WTC11 (cell line): ENCODE results near the gene TRA2A. TPM values are rescaled to one million over a fixed set of nuclear protein-coding genes. Genes with fewer than 3 reads are reported as not detected.
A peak's percentile ranks its signal among the peaks of the same experiment; 100 is the strongest.

Experiments used
- ATAC-seq: fragments of 200-7000 bp; cut with Tn5 transposase; 2 replicates; pipeline ENCODE4 v1.10.0; 2021; ENCODE audit warnings: mild to moderate bottlenecking, moderate library complexity
- CTCF ChIA-PET: fragments of 300-600 bp; sonication (Branson Sonifier 250); formaldehyde crosslinking; loops from one replicate; lab custom pipeline; 2021; ENCODE audit warnings: antibody characterized with exemption; lab: Charles Lee
- POLR2A ChIA-PET: fragments of 350-600 bp; sonication (Branson Sonifier 250); formaldehyde crosslinking; loops from one replicate; lab custom pipeline; 2021; ENCODE audit warnings: antibody characterized with exemption; lab: Charles Lee
- DNase-seq: peaks from one replicate; pipeline ENCODE4 v3.0.0; 2021; ENCODE audit warnings: low spot score
- H3K27ac Mint-ChIP-seq: 2 replicates; pipeline ENCODE4 v1.8.0; 2021; ENCODE audit warnings: mixed read lengths
- H3K27me3 Mint-ChIP-seq: 2 replicates; pipeline ENCODE4 v1.8.0; 2021; ENCODE audit warnings: low read depth, mild to moderate bottlenecking, moderate library complexity, mixed read lengths
- H3K36me3 Mint-ChIP-seq: 2 replicates; pipeline ENCODE4 v1.8.0; 2021; ENCODE audit warnings: mixed read lengths
- H3K4me1 Mint-ChIP-seq: 2 replicates; pipeline ENCODE4 v1.8.0; 2022; ENCODE audit warnings: mixed read lengths
- H3K4me3 Mint-ChIP-seq: 2 replicates; pipeline ENCODE4 v1.8.0; 2021; ENCODE audit warnings: mild to moderate bottlenecking, moderate library complexity, mixed read lengths
- H3K9me3 Mint-ChIP-seq: 2 replicates; pipeline ENCODE4 v1.8.0; 2021; ENCODE audit warnings: mixed read lengths
- ARID4B ChIP-seq: sonication (generic); formaldehyde crosslinking; IDR thresholded peaks from 2 replicates; pipeline ENCODE4 v1.8.0; 2023; ENCODE audit warnings: missing genetic modification reagents, mild to moderate bottlenecking, borderline replicate concordance
- CDX4 ChIP-seq: fragments of 250-450 bp; sonication (Bioruptor Pico); IDR thresholded peaks from 2 replicates; pipeline ENCODE4 v1.9.0; 2021; ENCODE audit warnings: moderate library complexity, mild to moderate bottlenecking, inconsistent platforms, borderline replicate concordance
- CREM ChIP-seq: sonication (generic); formaldehyde crosslinking; IDR thresholded peaks from 2 replicates; pipeline ENCODE4 v1.8.1; 2022; ENCODE audit warnings: mild to moderate bottlenecking, missing genetic modification reagents, moderate library complexity
- ELF4 ChIP-seq: sonication (generic); formaldehyde crosslinking; IDR thresholded peaks from 2 replicates; pipeline ENCODE4 v1.8.1; 2022; ENCODE audit warnings: low read depth, mild to moderate bottlenecking, moderate library complexity, missing genetic modification reagents
- ESRRA ChIP-seq: sonication (generic); formaldehyde crosslinking; IDR thresholded peaks from 2 replicates; pipeline ENCODE4 v1.8.1; 2022; ENCODE audit warnings: mild to moderate bottlenecking, missing genetic modification reagents, borderline replicate concordance
- GRHL2 ChIP-seq: fragments of 250-450 bp; sonication (Bioruptor Pico); IDR thresholded peaks from 2 replicates; pipeline ENCODE4 v1.8.0; 2022; ENCODE audit warnings: mild to moderate bottlenecking, moderate library complexity; ENCODE audit not compliant: insufficient replicate concordance, severe bottlenecking
- GTF2I ChIP-seq: fragments of 250-450 bp; sonication (Bioruptor Pico); conservative IDR thresholded peaks from 2 replicates; pipeline ENCODE4 v1.4.0; 2021; ENCODE audit warnings: mild to moderate bottlenecking
- NR3C1 ChIP-seq: sonication (generic); formaldehyde crosslinking; conservative IDR thresholded peaks from 2 replicates; pipeline ENCODE4 v1.8.1; 2023; ENCODE audit warnings: low read depth, mild to moderate bottlenecking, missing genetic modification reagents
- PRRX2 ChIP-seq: fragments of 250-450 bp; sonication (Bioruptor Pico); IDR thresholded peaks from 2 replicates; pipeline ENCODE4 v1.8.0; 2021; ENCODE audit warnings: mild to moderate bottlenecking
- TEAD4 ChIP-seq: sonication (generic); formaldehyde crosslinking; IDR thresholded peaks from 2 replicates; pipeline ENCODE4 v1.8.0; 2022; ENCODE audit warnings: mild to moderate bottlenecking, missing genetic modification reagents
- ZNF425 ChIP-seq: fragments of 250-450 bp; sonication (Bioruptor Pico); conservative IDR thresholded peaks from 2 replicates; pipeline ENCODE4 v1.9.0; 2021; ENCODE audit warnings: mild to moderate bottlenecking
- ZNF512 ChIP-seq: sonication (generic); formaldehyde crosslinking; IDR thresholded peaks from 2 replicates; pipeline ENCODE4 v1.8.1; 2022; ENCODE audit warnings: missing genetic modification reagents, borderline replicate concordance
- total RNA-seq: library from RNA; stranded (reverse); gene quantifications from 3 replicates; pipeline ENCODE4 v1.2.3, GENCODE V29; 2021
- TF ChIP-seq, protein P1 (sequence below): sonication (generic); formaldehyde crosslinking; IDR thresholded peaks from 2 replicates; pipeline ENCODE4 v1.8.0; 2022; ENCODE audit warnings: mild to moderate bottlenecking, missing genetic modification reagents
- TF ChIP-seq, protein P2 (sequence below): sonication (generic); formaldehyde crosslinking; IDR thresholded peaks from 2 replicates; pipeline ENCODE4 v1.8.0; 2022; ENCODE audit warnings: mild to moderate bottlenecking, missing genetic modification reagents

Gene TRA2A
- total RNA-seq, 1 experiment from 2014 or later: 110 TPM

DNA sequence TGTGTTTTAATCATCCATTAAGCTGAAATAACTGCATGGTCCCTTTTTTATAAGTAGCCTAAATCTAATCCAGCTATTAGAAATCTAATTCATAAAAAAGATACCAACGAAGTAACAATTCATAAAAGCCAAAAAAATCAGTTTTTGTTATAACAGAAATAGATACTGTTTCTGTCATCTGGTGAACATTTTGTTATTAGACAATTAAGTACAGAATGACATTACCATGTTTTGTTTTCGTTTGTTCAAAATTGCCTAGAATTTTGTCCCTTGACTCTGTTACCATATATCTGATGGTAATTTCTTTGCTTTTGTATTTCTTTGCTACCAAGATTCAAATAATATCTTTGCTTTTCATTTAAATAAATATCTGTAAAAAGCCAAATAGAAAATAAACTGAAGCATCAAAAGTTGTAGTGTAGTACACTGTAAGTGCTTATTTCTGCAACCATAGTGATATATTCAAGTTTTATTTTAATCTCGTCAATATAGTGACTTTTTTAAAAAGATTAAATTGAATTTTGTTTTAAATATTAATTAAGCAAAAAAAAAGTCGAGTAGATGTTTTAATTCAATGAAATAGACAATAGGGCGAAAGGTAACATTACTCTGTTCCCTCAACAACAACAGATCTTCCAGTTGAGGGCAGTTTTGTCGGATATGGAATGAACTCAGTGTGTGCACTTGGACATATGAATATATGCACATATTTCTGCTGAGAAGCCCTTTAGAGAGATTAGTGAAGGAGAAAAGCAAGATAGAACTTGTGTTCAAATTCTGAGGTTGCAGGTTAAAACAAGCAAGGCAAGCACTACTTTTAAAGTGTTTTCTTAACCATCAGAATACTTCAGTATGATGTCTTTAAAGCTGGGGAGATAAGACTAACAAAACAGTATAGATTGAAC is 53.6 kb downstream of the TRA2A start:
- ChIA-PET CTCF (no interaction called here), POLR2A (interaction anchor here (0.9 kb wide), 1 partner anchor 11 kb away, joined by 3 read pairs; no protein-coding TSS in a partner anchor)
- no peak overlapping the region for H3K4me3 Mint-ChIP-seq
- no peaks in the 10 kb centered on the region for H3K36me3 Mint-ChIP-seq
- H3K27ac Mint-ChIP-seq: no peak overlapping the region; the same call in 1 of the 2 replicates
- H3K9me3 Mint-ChIP-seq: no peaks in the 10 kb centered on the region
- no peak for TF ChIP-seq GRHL2
- TF ChIP-seq, protein P1, sequence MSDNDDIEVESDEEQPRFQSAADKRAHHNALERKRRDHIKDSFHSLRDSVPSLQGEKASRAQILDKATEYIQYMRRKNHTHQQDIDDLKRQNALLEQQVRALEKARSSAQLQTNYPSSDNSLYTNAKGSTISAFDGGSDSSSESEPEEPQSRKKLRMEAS: no peak
- H3K4me1 Mint-ChIP-seq: peaks cover 37% of the 10 kb centered on the region
- ATAC-seq (no peak), DNase-seq (no peak)
- H3K27me3 Mint-ChIP-seq: no peaks in the 10 kb centered on the region

DNA sequence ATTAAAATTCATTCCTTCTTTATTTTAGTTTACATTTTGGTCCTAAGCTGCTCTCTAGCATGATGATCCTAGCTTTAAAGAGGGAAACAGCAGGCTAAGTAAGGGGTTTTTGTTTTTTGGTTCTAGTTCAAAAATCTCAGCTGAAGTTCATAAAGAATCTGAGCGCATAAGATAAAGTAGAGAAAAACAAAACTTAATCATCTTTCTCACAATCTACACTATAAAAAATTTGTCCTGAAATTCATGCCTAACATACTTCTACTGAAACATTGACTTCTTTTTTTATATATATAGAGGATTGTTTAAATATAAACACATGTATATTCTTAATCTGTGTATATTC is 54.7 kb downstream of the TRA2A start:
- ChIA-PET POLR2A (interaction anchor here (0.6 kb wide), 1 partner anchor 1035 kb away, joined by 8 read pairs; no protein-coding TSS in a partner anchor), CTCF (no interaction called here)
- H3K27me3 Mint-ChIP-seq: no peaks in the 10 kb centered on the region
- ATAC-seq: no peak
- H3K36me3 Mint-ChIP-seq: no peaks in the 10 kb centered on the region
- peak overlapping the region; percentile 98 for H3K4me3 Mint-ChIP-seq
- no peak for TF ChIP-seq ZNF425 (CRISPR knock-in tag)
- TF ChIP-seq ARID4B (CRISPR knock-in tag): no peak
- no peak for TF ChIP-seq ZNF512 (CRISPR knock-in tag)
- TF ChIP-seq ELF4 (CRISPR knock-in tag): no peak
- TF ChIP-seq PRRX2 (CRISPR knock-in tag): no peak
- TF ChIP-seq, protein P2, sequence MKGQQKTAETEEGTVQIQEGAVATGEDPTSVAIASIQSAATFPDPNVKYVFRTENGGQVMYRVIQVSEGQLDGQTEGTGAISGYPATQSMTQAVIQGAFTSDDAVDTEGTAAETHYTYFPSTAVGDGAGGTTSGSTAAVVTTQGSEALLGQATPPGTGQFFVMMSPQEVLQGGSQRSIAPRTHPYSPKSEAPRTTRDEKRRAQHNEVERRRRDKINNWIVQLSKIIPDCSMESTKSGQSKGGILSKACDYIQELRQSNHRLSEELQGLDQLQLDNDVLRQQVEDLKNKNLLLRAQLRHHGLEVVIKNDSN: no peak
- no peak for TF ChIP-seq NR3C1 (CRISPR knock-in tag)
- no peak for TF ChIP-seq ESRRA (CRISPR knock-in tag)
- no peak for TF ChIP-seq CDX4 (CRISPR knock-in tag)
- TF ChIP-seq CREM (CRISPR knock-in tag): no peak
- TF ChIP-seq TEAD4 (CRISPR knock-in tag): no peak
- TF ChIP-seq GTF2I (CRISPR knock-in tag): no peak
- TF ChIP-seq, all 79 proteins: peak for 0
- H3K4me1 Mint-ChIP-seq: peaks cover 40% of the 10 kb centered on the region
- peak overlapping the region; percentile 84; the same call in 1 of the 2 replicates for H3K27ac Mint-ChIP-seq
- no peak for DNase-seq
- no peaks in the 10 kb centered on the region for H3K9me3 Mint-ChIP-seq
